Kidney epithelial cell (primary cell): ENCODE measurements around the gene EYA4. TPM values are rescaled to one million over a fixed set of nuclear protein-coding genes. Genes with fewer than 3 reads are reported as not detected.

Source experiments
- DNase-seq: peaks from one replicate; pipeline ENCODE4 v3.0.0-alpha.2; 2010; ENCODE audit warnings: low read depth
- H3K27me3 ChIP-seq: 2 replicates; pipeline ENCODE4 v1.6.0; 2011; ENCODE audit warnings: low read length; ENCODE audit not compliant: control insufficient read depth, insufficient read depth
- H3K36me3 ChIP-seq: 2 replicates; pipeline ENCODE4 v1.5.1; 2011; ENCODE audit warnings: low read length; ENCODE audit not compliant: control insufficient read depth, insufficient read depth
- H3K4me3 ChIP-seq: 2 replicates; pipeline ENCODE4 v1.5.1; 2011; ENCODE audit warnings: low read depth, mild to moderate bottlenecking, control low read depth, low read length
- total RNA-seq: library from RNA; depleted of rRNA; stranded (reverse); fragments of >200 nt; gene quantifications from 2 replicates; pipeline ENCODE4 v1.2.3, GENCODE V29; 2015
- TF ChIP-seq, protein P1 (sequence below): IDR thresholded peaks from 2 replicates; pipeline ENCODE4 v1.5.1; 2011; ENCODE audit warnings: mild to moderate bottlenecking, moderate library complexity, low read length, control low read depth, inconsistent platforms; ENCODE audit not compliant: insufficient read depth, poor library complexity, severe bottlenecking

EYA4 gene
- total RNA-seq, 1 donor from 2014 or later, result 0.58 TPM

DNA sequence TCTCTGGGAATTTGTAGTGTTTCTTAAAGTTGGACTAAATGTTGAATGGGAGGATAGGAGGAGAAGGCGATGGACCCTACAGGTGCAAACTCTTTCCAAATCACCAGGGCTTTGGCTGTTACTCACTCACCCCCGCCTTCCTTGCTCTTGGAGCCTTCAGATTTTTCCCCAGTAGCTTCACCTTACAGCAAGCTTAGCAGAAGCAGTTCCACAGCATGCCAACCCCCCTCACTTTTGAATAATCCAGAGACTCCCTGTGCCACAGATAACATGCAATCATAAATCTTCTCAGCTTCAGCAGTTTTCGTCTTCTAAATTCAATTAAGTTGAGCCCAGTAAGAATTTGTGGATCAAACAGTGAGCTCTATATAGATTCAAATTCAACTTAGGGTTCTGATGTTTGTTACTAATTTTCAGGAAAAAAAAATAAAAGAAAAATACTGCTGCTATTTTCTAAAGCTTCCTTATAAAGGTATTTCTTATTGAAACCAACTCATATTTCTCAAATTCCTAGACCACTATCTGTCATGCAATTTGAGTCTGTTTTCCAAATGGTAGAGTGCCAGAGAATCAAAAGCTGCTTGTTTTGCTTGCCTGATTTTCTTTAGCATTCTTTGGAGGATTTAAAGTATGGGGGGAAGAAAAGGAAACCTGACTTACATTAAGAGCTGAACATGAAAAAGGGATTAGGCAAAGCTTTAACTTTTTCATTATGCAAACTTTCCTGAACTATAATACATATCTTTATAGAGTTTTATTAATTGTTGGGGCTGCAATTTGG is 166.4 kb downstream of the EYA4 start:
- TF ChIP-seq, protein P1, sequence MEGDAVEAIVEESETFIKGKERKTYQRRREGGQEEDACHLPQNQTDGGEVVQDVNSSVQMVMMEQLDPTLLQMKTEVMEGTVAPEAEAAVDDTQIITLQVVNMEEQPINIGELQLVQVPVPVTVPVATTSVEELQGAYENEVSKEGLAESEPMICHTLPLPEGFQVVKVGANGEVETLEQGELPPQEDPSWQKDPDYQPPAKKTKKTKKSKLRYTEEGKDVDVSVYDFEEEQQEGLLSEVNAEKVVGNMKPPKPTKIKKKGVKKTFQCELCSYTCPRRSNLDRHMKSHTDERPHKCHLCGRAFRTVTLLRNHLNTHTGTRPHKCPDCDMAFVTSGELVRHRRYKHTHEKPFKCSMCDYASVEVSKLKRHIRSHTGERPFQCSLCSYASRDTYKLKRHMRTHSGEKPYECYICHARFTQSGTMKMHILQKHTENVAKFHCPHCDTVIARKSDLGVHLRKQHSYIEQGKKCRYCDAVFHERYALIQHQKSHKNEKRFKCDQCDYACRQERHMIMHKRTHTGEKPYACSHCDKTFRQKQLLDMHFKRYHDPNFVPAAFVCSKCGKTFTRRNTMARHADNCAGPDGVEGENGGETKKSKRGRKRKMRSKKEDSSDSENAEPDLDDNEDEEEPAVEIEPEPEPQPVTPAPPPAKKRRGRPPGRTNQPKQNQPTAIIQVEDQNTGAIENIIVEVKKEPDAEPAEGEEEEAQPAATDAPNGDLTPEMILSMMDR, result no peak
- DNase-seq, result no peak
- Histone ChIP-seq H3K36me3 (no peaks in the 10 kb centered on the region), H3K4me3 (no peak overlapping the region), H3K27me3 (no peaks in the 10 kb centered on the region)

DNA sequence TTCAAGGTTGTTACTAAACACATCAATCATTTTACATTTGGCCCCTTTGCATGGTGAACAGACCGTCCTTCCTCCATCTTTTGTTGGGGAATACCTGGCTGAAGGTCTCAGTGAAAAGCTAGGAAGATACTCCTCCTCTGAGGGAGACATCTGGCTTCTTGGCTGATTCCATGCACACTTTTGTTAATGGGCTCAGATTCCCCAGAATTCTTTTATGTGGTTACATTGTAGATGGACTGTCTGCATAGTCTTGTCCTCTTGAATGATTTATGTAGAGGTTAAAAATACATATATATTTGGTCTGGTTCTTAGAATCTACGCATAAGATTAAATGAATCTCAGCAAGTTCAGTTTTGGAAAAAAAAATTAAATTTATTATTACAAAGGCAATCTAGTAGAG is 167.0 kb downstream of the EYA4 start:
- TF ChIP-seq, protein P1, result no peak
- H3K36me3 ChIP-seq, result no peaks in the 10 kb centered on the region
- no peak for DNase-seq
- no peak overlapping the region for H3K4me3 ChIP-seq
- H3K27me3 ChIP-seq, result no peaks in the 10 kb centered on the region

DNA sequence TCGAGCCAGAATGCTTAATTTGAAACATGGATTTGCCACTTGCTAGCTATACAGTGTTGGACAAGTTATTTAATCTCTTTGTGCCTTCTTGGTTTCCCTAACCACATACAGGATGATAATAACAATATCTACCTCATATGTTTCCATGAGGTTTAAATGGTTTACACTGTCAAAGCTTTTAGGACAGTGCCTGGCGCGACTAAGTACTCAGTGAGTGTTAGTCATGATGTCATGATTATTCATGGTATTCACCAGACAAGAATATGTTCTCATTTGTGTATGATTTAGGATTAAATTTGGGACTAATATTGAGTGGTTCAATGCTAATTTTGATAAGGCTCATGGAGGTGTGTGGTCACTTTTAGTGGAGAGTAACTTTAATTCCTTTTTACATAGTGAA is 167.4 kb downstream of the EYA4 start:
- H3K4me3 ChIP-seq, result no peak overlapping the region
- H3K27me3 ChIP-seq, result no peaks in the 10 kb centered on the region
- DNase-seq, result no peak
- TF ChIP-seq, protein P1, result no peak
- H3K36me3 ChIP-seq, result no peaks in the 10 kb centered on the region

DNA sequence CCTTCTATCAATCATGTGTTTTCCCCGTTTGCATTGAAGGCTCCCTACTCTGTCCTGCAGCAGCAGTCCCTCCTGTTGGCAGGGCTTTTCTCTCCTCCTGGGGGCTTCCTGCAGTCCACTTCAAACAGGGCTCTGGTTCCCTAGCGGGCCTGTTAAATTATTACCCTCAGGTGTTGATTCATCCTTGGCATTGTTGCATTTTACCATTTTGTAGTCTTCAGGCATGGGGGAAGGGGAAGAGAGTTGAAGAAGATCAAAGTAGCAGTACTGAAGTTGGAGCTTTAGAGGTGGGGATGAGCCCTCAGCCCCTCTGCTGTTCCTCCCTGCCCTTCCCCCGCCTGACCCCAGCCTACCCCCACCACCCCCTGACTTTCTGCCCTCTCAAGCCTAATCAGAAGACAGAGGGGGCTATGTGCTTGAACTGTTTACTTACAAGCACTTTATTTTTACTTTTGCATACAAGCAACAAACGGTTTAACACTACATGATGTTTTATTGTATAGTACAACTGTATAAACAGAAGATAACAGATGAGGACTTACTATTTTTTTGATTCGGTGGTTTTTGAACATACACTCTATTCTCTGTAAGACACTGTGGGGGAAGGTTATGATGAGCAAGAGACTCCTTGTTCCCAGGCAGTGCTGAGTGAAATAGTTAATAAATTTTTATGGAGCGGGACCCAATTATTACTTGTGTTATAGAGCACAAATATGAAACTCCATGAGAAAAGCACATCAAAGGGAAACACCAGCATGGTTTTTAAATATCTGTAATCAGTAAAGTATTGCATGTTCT is 169.7 kb downstream of the EYA4 start:
- no peaks in the 10 kb centered on the region for H3K36me3 ChIP-seq
- no peaks in the 10 kb centered on the region for H3K27me3 ChIP-seq
- TF ChIP-seq, protein P1, result no peak
- no peak for DNase-seq
- no peak overlapping the region for H3K4me3 ChIP-seq

DNA sequence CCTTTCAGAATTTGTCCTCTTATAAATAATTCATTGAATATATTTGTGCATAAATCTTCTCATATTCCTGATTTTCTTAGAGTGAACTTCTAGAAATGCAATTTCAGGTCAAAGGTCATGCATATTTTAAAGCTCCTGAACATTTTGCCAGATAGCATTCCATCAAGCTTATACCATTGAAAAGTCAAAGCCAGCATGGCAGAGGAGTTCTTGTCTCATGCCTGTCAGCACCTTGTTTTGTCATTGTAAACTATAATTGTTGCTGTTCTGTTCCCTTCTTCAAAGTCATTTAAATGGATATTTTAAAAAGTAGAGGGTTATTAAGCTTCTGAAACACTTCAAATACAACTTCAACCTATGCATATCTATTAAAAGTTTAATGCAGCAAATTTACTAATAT is 170.6 kb downstream of the EYA4 start:
- Histone ChIP-seq H3K36me3 (no peaks in the 10 kb centered on the region), H3K4me3 (no peak overlapping the region), H3K27me3 (no peaks in the 10 kb centered on the region)
- TF ChIP-seq, protein P1, result no peak
- DNase-seq, result no peak
